Measurements from ENCODE around the gene STIM1. TPM values are rescaled to one million over a fixed set of nuclear protein-coding genes. Genes with fewer than 3 reads are reported as not detected.
"Not testable (repeated sequence)": the region's sequence is repeated elsewhere in the genome, so short reads cannot be mapped to it uniquely, and the experiment has no call there.

The STIM1 gene
- total RNA-seq (2014; rRNA removed; shearing (Covaris generic)) = 14.6 and 18.1 TPM in 2 replicates
- 17.3 and 19.9 TPM in 2 replicates for polyA plus RNA-seq (2015; cell fraction: cytosol; rRNA removed)
- 21.3 and 30.7 TPM in 2 replicates for polyA plus RNA-seq (2015; cell fraction: nucleus; rRNA removed)

GRCh38 chr11:3854977-3855807 lies at the start of gene STIM1:
Gene STIM1 (plus strand): TSS chr11:3855664. CDS start chr11:3856271, 607 bp downstream.
- peak; percentile 92 for DNase-seq (ENCODE audit: low read depth)

GRCh38 chr11:3807909-3808860 lies 47.3 kb upstream of the STIM1 start, which contains the start of gene PGAP2:
Gene PGAP2 (plus strand): TSS chr11:3808560. CDS start chr11:3811260, 2,700 bp downstream.
- peak; percentile 34 for DNase-seq (ENCODE audit: low read depth)

- peak; percentile 61 for DNase-seq (ENCODE audit: low read depth)
Observed at GRCh38 chr11:3808861-3809623, 46.4 kb upstream of the STIM1 start.

GRCh38 chr11:3809624-3809928 lies 45.9 kb upstream of the STIM1 start:
- no peak for DNase-seq (ENCODE audit: low read depth)

- no peak for DNase-seq (ENCODE audit: low read depth)
Observed at GRCh38 chr11:3810446-3810845, 45.0 kb upstream of the STIM1 start.

- no peak for DNase-seq (ENCODE audit: low read depth)
Observed at GRCh38 chr11:3810951-3811350, 44.5 kb upstream of the STIM1 start.

- not testable (repeated sequence) for DNase-seq (ENCODE audit: low read depth)
Observed at GRCh38 chr11:3814832-3815231, 40.6 kb upstream of the STIM1 start.

GRCh38 chr11:3815845-3816244 lies 39.6 kb upstream of the STIM1 start:
- DNase-seq (ENCODE audit: low read depth) = no peak

GRCh38 chr11:3816673-3817072 lies 38.8 kb upstream of the STIM1 start:
- DNase-seq (ENCODE audit: low read depth) = no peak

GRCh38 chr11:3817181-3817800 lies 38.2 kb upstream of the STIM1 start:
- no peak for DNase-seq (ENCODE audit: low read depth)

- no peak for DNase-seq (ENCODE audit: low read depth)
Observed at GRCh38 chr11:3820971-3821370, 34.5 kb upstream of the STIM1 start.

GRCh38 chr11:3822312-3822711 lies 33.2 kb upstream of the STIM1 start:
- DNase-seq (ENCODE audit: low read depth) = no peak

- DNase-seq (ENCODE audit: low read depth) = peak; percentile 74
Observed at GRCh38 chr11:3823303-3823702, 32.2 kb upstream of the STIM1 start.

- no peak for DNase-seq (ENCODE audit: low read depth)
Observed at GRCh38 chr11:3823762-3824506, 31.5 kb upstream of the STIM1 start.

GRCh38 chr11:3824714-3825472 lies 30.6 kb upstream of the STIM1 start:
- peak; percentile 46 for DNase-seq (ENCODE audit: low read depth)

GRCh38 chr11:3825473-3826154 lies 29.9 kb upstream of the STIM1 start:
- DNase-seq (ENCODE audit: low read depth) = no peak

GRCh38 chr11:3826721-3827120 lies 28.7 kb upstream of the STIM1 start:
- no peak for DNase-seq (ENCODE audit: low read depth)

GRCh38 chr11:3827434-3828186 lies 27.9 kb upstream of the STIM1 start:
- no peak for DNase-seq (ENCODE audit: low read depth)

Measured in HT1080 (cell line).